ENCODE data around the gene ARRDC2.
"Not testable (repeated sequence)": the region's sequence is repeated elsewhere in the genome, so short reads cannot be mapped to it uniquely, and the experiment has no call there.

Gene ARRDC2

GRCh38 chr19:17993076-17993813 lies 14.7 kb upstream of the ARRDC2 start:
- no peak for DNase-seq

- peak; percentile 84 for DNase-seq
These were observed 11.1 kb upstream of the ARRDC2 start for GRCh38 chr19:17996826-17997316.

GRCh38 chr19:17997969-17998826 lies 9.8 kb upstream of the ARRDC2 start:
- DNase-seq: no peak

- no peak for DNase-seq
These were observed 9.2 kb upstream of the ARRDC2 start for GRCh38 chr19:17998827-17999150.

GRCh38 chr19:17999684-18000479 lies 8.1 kb upstream of the ARRDC2 start:
- no peak for DNase-seq

- DNase-seq: peak; percentile 33
These were observed 7.5 kb upstream of the ARRDC2 start for GRCh38 chr19:18000480-18000914.

GRCh38 chr19:18000915-18001776 lies 6.8 kb upstream of the ARRDC2 start:
- peak; percentile 98 for DNase-seq

GRCh38 chr19:18001777-18002345 lies 6.1 kb upstream of the ARRDC2 start:
- no peak for DNase-seq

- DNase-seq: peak; percentile 72
These were observed 5.6 kb upstream of the ARRDC2 start for GRCh38 chr19:18002347-18002850.

GRCh38 chr19:18005750-18006149 lies 2.2 kb upstream of the ARRDC2 start:
- DNase-seq: not testable (repeated sequence)

- DNase-seq: peak; percentile 81
These were observed 690 bp upstream of the ARRDC2 start for GRCh38 chr19:18007044-18007916.

- DNase-seq: no peak
These were observed 844 bp downstream of the ARRDC2 start for GRCh38 chr19:18008814-18009213.

- no peak for DNase-seq
These were observed 1.6 kb downstream of the ARRDC2 start for GRCh38 chr19:18009412-18010066.

GRCh38 chr19:18010149-18010548 lies 2.2 kb downstream of the ARRDC2 start:
- DNase-seq: no peak

- DNase-seq: no peak
These were observed 5.5 kb downstream of the ARRDC2 start for GRCh38 chr19:18013210-18014111.

- peak; percentile 57 for DNase-seq
These were observed 6.2 kb downstream of the ARRDC2 start for GRCh38 chr19:18014197-18014596.

- DNase-seq: no peak
These were observed 8.4 kb downstream of the ARRDC2 start for GRCh38 chr19:18016209-18016910.

Data from CD4-positive, alpha-beta T cell treated with Interleukin-15 for 1 hour (primary cell).